Transverse colon (tissue), 4 donors: ENCODE results near the gene BCOR.

Source experiments
- CTCF ChIP-seq, 5 experiments: fragments of 200-600 bp in 3 of 5; fragments of 450-650 bp in 2 of 5; sonication (generic) in 3 of 5; IDR thresholded peaks; 1 replicate in 2 of 5; 2 replicates in 3 of 5; pipeline ENCODE4 v1.5.1; 2016 to 2017; ENCODE audit warnings: antibody characterized with exemption in 5 of 5, inconsistent platforms in 3 of 5, mild to moderate bottlenecking in 2 of 5, moderate library complexity in 1 of 5
- EP300 ChIP-seq: sonication (generic); formaldehyde crosslinking; IDR thresholded peaks from one replicate; pipeline ENCODE4 v1.6.1; 2017; ENCODE audit warnings: antibody characterized with exemption, low read depth
- POLR2A ChIP-seq: fragments of 450-650 bp; IDR thresholded peaks from one replicate; pipeline ENCODE4 v1.6.1; 2016; ENCODE audit warnings: antibody characterized with exemption, mild to moderate bottlenecking, moderate library complexity
- POLR2AphosphoS5 ChIP-seq, 3 donors: sonication (generic); formaldehyde crosslinking; IDR thresholded peaks; one replicate each; pipeline ENCODE4 v1.6.1; 2016; ENCODE audit warnings: antibody characterized with exemption in 3 of 3

DNA sequence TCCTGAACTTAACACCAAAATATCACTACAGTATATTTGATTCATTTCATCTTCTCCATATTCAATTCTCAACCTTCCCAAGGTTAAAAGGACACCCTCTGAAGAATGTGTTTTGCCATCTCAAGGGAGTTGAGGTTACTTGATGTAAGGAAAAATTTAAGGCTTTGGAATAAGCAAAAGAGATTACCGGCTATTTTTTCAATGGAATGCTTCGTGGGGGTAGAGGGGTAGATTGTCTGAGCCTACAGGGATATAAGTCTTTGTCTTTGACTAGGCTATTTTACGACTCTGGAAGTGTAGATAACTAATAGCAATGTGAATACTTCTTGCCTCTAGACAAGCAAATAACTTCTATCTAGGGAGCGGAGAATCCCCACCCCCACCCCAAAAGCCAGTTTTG, 78.2 kb downstream of the BCOR start:
- no peak for TF ChIP-seq CTCF (IDR thresholded peaks at IDR 0.05)
- no peak for TF ChIP-seq POLR2A
- TF ChIP-seq POLR2AphosphoS5 (IDR thresholded peaks at IDR 0.05): no peak
- no peak for TF ChIP-seq EP300
